Measurements from ENCODE around the gene MTURN.
"Not testable (repeated sequence)": the region's sequence is repeated elsewhere in the genome, so short reads cannot be mapped to it uniquely, and the experiment has no call there.

Gene MTURN

GRCh38 chr7:30181211-30181610 is 46.4 kb downstream of the MTURN start:
- DNase-seq: no peak

GRCh38 chr7:30181736-30182522 is 47.1 kb downstream of the MTURN start:
- DNase-seq: no peak

- no peak for DNase-seq
Measured at GRCh38 chr7:30182814-30183213, 48.0 kb downstream of the MTURN start.

- DNase-seq: no peak
Measured at GRCh38 chr7:30183749-30184369, 49.1 kb downstream of the MTURN start.

GRCh38 chr7:30184791-30185487 is 50.2 kb downstream of the MTURN start:
- DNase-seq: no peak

GRCh38 chr7:30185496-30185895 is 50.7 kb downstream of the MTURN start:
- no peak for DNase-seq

- no peak for DNase-seq
Measured at GRCh38 chr7:30186725-30187124, 51.9 kb downstream of the MTURN start.

GRCh38 chr7:30187513-30187912 is 52.7 kb downstream of the MTURN start:
- DNase-seq: no peak

- not testable (repeated sequence) for DNase-seq
Measured at GRCh38 chr7:30188381-30188780, 53.6 kb downstream of the MTURN start.

GRCh38 chr7:30188811-30189210 is 54.0 kb downstream of the MTURN start:
- DNase-seq: no peak

- DNase-seq: no peak
Measured at GRCh38 chr7:30191809-30192208, 57.0 kb downstream of the MTURN start.

- no peak for DNase-seq
Measured at GRCh38 chr7:30193336-30193943, 58.7 kb downstream of the MTURN start.

GRCh38 chr7:30196408-30196807 is 61.6 kb downstream of the MTURN start:
- no peak for DNase-seq

- DNase-seq: no peak
Measured at GRCh38 chr7:30197438-30197837, 62.7 kb downstream of the MTURN start.

- no peak for DNase-seq
Measured at GRCh38 chr7:30199271-30199670, 64.5 kb downstream of the MTURN start.

- DNase-seq: no peak
Measured at GRCh38 chr7:30200591-30200990, 65.8 kb downstream of the MTURN start.

GRCh38 chr7:30201161-30201666 is 66.4 kb downstream of the MTURN start:
- no peak for DNase-seq

GRCh38 chr7:30201921-30202320 is 67.1 kb downstream of the MTURN start:
- no peak for DNase-seq

- DNase-seq: no peak
Measured at GRCh38 chr7:30202671-30203070, 67.9 kb downstream of the MTURN start.

- no peak for DNase-seq
Measured at GRCh38 chr7:30206491-30206890, 71.7 kb downstream of the MTURN start.

- no peak for DNase-seq
Measured at GRCh38 chr7:30206942-30207341, 72.2 kb downstream of the MTURN start.

GRCh38 chr7:30207376-30207775 is 72.6 kb downstream of the MTURN start:
- no peak for DNase-seq

- DNase-seq: no peak
Measured at GRCh38 chr7:30209951-30210350, 75.2 kb downstream of the MTURN start.
